Measurements from ENCODE around the gene SMOC1.

SMOC1 gene

DNA sequence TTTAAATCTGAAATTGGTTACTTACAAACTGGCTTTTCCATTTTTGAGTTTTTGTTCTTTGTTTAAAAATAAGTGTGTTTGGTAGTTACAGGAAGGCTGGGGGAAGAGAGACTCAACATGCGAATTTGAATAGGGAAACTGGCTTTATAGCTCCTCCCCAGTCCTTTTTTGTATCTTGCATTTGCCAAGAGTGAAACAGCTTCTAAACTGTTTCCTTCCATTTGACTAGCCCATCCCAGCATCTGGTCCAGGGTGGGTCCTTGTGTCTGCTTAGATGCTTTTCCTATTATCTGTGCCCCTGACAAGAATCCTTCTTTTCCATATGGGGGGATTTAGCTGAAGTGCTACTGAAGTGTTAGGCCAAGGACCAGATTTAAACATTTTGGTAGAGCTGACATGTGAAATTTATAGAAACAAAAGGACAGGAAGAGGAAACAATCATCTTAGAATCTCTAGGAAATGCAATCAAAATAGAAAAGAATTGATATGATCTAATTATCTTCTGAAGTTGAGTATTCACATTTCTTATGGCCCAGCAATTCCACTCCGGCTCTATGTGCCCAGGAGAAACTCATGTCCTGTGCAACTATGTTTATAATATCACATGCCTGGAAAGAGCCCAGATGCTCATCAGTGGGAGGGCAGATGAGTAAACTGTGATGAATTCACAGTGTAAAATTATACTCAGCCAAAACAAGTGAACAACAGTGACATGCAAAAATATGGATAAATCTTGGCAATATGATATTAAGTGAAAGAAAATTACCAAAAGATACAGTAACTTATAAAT, 7.4 kb downstream of the SMOC1 start:
- Histone ChIP-seq H3K9ac (ENCODE audit: insufficient read length, low read depth) (no peak overlapping the region), H3K4me1 (ENCODE audit: insufficient read depth, insufficient read length) (no peaks in the 10 kb centered on the region), H3K36me3 (ENCODE audit: insufficient read depth, insufficient read length, low read length) (no peaks in the 10 kb centered on the region), H3K9me3 (ENCODE audit: insufficient read depth, low read length) (peaks cover 8% of the 10 kb centered on the region; the same call in 1 of the 2 replicates), H3K27me3 (ENCODE audit: insufficient read depth, insufficient read length) (peaks cover 9% of the 10 kb centered on the region), H3K4me3 (ENCODE audit: insufficient read length, low read depth) (no peak overlapping the region)
- TF ChIP-seq ZNF274 (IDR thresholded peaks at IDR 0.05; ENCODE audit: low read depth, low read length), result no peak
- DNase-seq (ENCODE audit: low read depth, low spot score), result no peak

- no peaks in the 10 kb centered on the region for H3K36me3 ChIP-seq (ENCODE audit: insufficient read depth, insufficient read length, low read length)
- H3K27me3 ChIP-seq (ENCODE audit: insufficient read depth, insufficient read length), result no peaks in the 10 kb centered on the region
- no peak overlapping the region for H3K9ac ChIP-seq (ENCODE audit: insufficient read length, low read depth)
- H3K4me3 ChIP-seq (ENCODE audit: insufficient read length, low read depth), result no peak overlapping the region
- DNase-seq (ENCODE audit: low read depth, low spot score), result no peak
- no peak for TF ChIP-seq YY1 (IDR thresholded peaks at IDR 0.05; ENCODE audit: insufficient read depth, insufficient read length)
- no peak for TF ChIP-seq SUZ12 (IDR thresholded peaks at IDR 0.05; ENCODE audit: extremely low read depth, insufficient read depth, insufficient read length)
- TF ChIP-seq ZNF274 (IDR thresholded peaks at IDR 0.05; ENCODE audit: low read depth, low read length), result no peak
- peaks cover 8% of the 10 kb centered on the region; the same call in 1 of the 2 replicates for H3K9me3 ChIP-seq (ENCODE audit: insufficient read depth, low read length)
- H3K4me1 ChIP-seq (ENCODE audit: insufficient read depth, insufficient read length), result no peaks in the 10 kb centered on the region
Measured at GRCh38 chr14:69887740-69888657, 8.8 kb downstream of the SMOC1 start.

GRCh38 chr14:69891422-69891821, 12.2 kb downstream of the SMOC1 start:
- H3K4me1 ChIP-seq (ENCODE audit: insufficient read depth, insufficient read length), result no peaks in the 10 kb centered on the region
- no peak overlapping the region for H3K4me3 ChIP-seq (ENCODE audit: insufficient read length, low read depth)
- peaks cover 9% of the 10 kb centered on the region; the same call in 1 of the 2 replicates for H3K9me3 ChIP-seq (ENCODE audit: insufficient read depth, low read length)
- DNase-seq (ENCODE audit: low read depth, low spot score), result no peak
- no peaks in the 10 kb centered on the region for H3K36me3 ChIP-seq (ENCODE audit: insufficient read depth, insufficient read length, low read length)
- TF ChIP-seq ZNF274 (IDR thresholded peaks at IDR 0.05; ENCODE audit: low read depth, low read length) (no peak), YY1 (IDR thresholded peaks at IDR 0.05; ENCODE audit: insufficient read depth, insufficient read length) (no peak), SUZ12 (IDR thresholded peaks at IDR 0.05; ENCODE audit: extremely low read depth, insufficient read depth, insufficient read length) (no peak)
- H3K9ac ChIP-seq (ENCODE audit: insufficient read length, low read depth), result no peak overlapping the region
- no peaks in the 10 kb centered on the region for H3K27me3 ChIP-seq (ENCODE audit: insufficient read depth, insufficient read length)

DNA sequence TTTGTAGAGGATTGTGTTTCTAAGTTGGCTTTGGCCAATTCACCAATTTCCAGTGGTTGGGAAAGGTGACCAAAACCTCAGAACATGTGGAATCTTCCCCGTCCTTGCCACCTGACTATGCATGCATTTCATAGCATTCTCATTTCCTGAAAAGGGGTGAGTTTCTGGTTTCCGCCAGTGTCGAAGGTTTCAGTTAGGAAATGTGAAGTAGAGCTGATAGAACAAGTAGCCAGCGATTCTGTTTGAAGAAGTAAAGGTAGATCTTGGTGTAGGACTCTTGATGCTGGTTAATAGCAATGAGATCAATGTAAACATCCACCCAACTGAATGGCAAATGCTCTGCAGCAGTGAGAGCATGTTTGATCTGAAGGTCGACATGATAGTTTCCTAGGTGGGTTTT, 15.9 kb downstream of the SMOC1 start:
- Histone ChIP-seq H3K36me3 (ENCODE audit: insufficient read depth, insufficient read length, low read length) (no peaks in the 10 kb centered on the region), H3K9me3 (ENCODE audit: insufficient read depth, low read length) (peaks cover 12% of the 10 kb centered on the region), H3K4me1 (ENCODE audit: insufficient read depth, insufficient read length) (no peaks in the 10 kb centered on the region), H3K4me3 (ENCODE audit: insufficient read length, low read depth) (no peak overlapping the region), H3K9ac (ENCODE audit: insufficient read length, low read depth) (no peak overlapping the region), H3K27me3 (ENCODE audit: insufficient read depth, insufficient read length) (no peaks in the 10 kb centered on the region)
- TF ChIP-seq ZNF274 (IDR thresholded peaks at IDR 0.05; ENCODE audit: low read depth, low read length), result no peak
- TF ChIP-seq YY1 (IDR thresholded peaks at IDR 0.05; ENCODE audit: insufficient read depth, insufficient read length), result no peak
- TF ChIP-seq SUZ12 (IDR thresholded peaks at IDR 0.05; ENCODE audit: extremely low read depth, insufficient read depth, insufficient read length), result no peak
- no peak for DNase-seq (ENCODE audit: low read depth, low spot score)

DNA sequence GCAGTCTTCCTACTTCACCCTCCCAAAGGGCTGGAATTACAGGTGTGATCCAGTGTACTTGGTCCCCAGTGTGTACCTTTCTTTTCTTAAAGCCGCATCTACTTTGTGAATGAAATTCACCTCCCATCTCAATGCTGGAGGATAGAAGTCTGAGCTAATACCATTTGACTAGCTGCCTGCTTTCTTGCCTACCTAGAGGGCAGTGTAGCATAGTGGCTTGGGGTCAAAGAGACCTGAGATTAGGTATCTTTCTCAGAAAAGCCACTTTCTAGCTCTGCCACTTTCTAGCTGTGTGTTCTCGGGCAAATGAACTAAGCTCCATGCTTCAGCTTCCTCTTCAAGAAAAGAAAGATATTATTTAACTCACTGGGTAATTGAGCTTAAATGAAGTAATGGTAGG, 16.9 kb downstream of the SMOC1 start:
- no peak for DNase-seq (ENCODE audit: low read depth, low spot score)
- no peaks in the 10 kb centered on the region for H3K4me1 ChIP-seq (ENCODE audit: insufficient read depth, insufficient read length)
- H3K9me3 ChIP-seq (ENCODE audit: insufficient read depth, low read length), result peaks cover 12% of the 10 kb centered on the region
- H3K36me3 ChIP-seq (ENCODE audit: insufficient read depth, insufficient read length, low read length), result no peaks in the 10 kb centered on the region
- H3K4me3 ChIP-seq (ENCODE audit: insufficient read length, low read depth), result no peak overlapping the region
- H3K9ac ChIP-seq (ENCODE audit: insufficient read length, low read depth), result no peak overlapping the region
- no peaks in the 10 kb centered on the region for H3K27me3 ChIP-seq (ENCODE audit: insufficient read depth, insufficient read length)
- TF ChIP-seq YY1 (IDR thresholded peaks at IDR 0.05; ENCODE audit: insufficient read depth, insufficient read length) (no peak), ZNF274 (IDR thresholded peaks at IDR 0.05; ENCODE audit: low read depth, low read length) (no peak), SUZ12 (IDR thresholded peaks at IDR 0.05; ENCODE audit: extremely low read depth, insufficient read depth, insufficient read length) (no peak)

DNA sequence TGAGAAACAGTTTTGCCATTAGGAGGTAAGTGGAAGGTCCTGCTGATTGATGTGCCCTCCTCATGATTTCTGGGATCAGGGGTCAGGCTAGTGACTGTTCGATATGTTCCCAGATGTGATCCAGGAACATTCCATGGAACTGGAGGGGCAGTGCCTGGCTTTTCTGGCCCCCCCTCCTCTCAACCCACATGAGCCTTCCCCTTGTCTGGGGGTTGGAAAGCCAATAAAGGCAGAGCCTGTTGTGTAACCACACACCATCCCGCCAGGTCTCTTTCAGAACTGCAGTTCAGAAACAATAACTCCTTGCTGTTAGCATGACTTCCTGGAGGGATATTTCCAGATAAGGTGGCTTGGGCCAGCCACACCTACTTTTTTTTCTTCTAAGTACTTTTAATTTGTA, 17.8 kb downstream of the SMOC1 start:
- Histone ChIP-seq H3K4me1 (ENCODE audit: insufficient read depth, insufficient read length) (no peaks in the 10 kb centered on the region), H3K4me3 (ENCODE audit: insufficient read length, low read depth) (no peak overlapping the region), H3K9me3 (ENCODE audit: insufficient read depth, low read length) (peaks cover 12% of the 10 kb centered on the region), H3K9ac (ENCODE audit: insufficient read length, low read depth) (no peak overlapping the region), H3K27me3 (ENCODE audit: insufficient read depth, insufficient read length) (no peaks in the 10 kb centered on the region), H3K36me3 (ENCODE audit: insufficient read depth, insufficient read length, low read length) (no peaks in the 10 kb centered on the region)
- TF ChIP-seq ZNF274 (IDR thresholded peaks at IDR 0.05; ENCODE audit: low read depth, low read length), result no peak
- DNase-seq (ENCODE audit: low read depth, low spot score), result no peak

DNA sequence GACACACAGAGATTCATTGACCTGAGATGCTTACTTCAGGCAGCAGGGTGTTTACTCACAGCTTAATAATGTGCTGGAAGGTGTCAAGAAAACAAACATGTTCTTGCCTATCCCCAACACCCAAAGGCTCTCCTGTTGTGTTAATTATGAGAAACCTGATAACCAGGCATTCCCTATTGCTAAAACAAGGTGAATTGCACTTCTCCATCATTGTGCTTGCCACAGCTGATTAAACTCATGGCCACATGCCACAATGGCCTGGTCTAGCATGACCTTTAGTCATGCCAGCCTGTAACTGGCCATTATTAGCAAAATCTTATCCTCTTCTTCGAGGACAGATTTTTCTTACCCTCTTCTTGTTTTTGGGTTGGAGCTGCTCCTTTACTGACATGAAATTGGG, 21.4 kb downstream of the SMOC1 start:
- no peaks in the 10 kb centered on the region for H3K27me3 ChIP-seq (ENCODE audit: insufficient read depth, insufficient read length)
- no peak for DNase-seq (ENCODE audit: low read depth, low spot score)
- peaks cover 21% of the 10 kb centered on the region for H3K9me3 ChIP-seq (ENCODE audit: insufficient read depth, low read length)
- H3K4me1 ChIP-seq (ENCODE audit: insufficient read depth, insufficient read length), result no peaks in the 10 kb centered on the region
- H3K4me3 ChIP-seq (ENCODE audit: insufficient read length, low read depth), result no peak overlapping the region
- H3K36me3 ChIP-seq (ENCODE audit: insufficient read depth, insufficient read length, low read length), result no peaks in the 10 kb centered on the region
- no peak overlapping the region for H3K9ac ChIP-seq (ENCODE audit: insufficient read length, low read depth)
- no peak for TF ChIP-seq YY1 (IDR thresholded peaks at IDR 0.05; ENCODE audit: insufficient read depth, insufficient read length)
- TF ChIP-seq SUZ12 (IDR thresholded peaks at IDR 0.05; ENCODE audit: extremely low read depth, insufficient read depth, insufficient read length), result no peak
- no peak for TF ChIP-seq ZNF274 (IDR thresholded peaks at IDR 0.05; ENCODE audit: low read depth, low read length)
